Measurements from ENCODE around the gene MYO5B. TPM values are rescaled to one million over a fixed set of nuclear protein-coding genes. Genes with fewer than 3 reads are reported as not detected.

Gene MYO5B
- total RNA-seq, 2 experiments from 2014 or later = not detected

DNA sequence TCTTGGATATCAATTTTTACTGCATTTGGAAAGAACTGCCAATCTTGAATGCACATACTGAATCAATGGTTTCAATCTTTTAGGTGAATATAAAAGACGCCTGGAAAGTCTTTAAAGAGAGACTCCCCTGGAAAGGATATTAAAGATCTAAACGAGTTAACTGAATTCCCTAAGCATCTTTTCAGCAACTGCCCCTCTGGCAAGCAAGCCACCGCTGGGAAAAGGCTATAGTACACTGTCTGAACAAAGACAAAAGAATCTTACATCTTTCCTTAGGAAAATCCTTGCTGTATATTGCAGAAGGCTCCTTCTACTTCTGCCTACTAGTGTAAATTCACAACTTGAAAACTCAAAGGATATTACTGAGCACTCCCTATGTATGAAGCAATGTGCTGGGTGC is 28.0 kb downstream of the MYO5B start:
- intact Hi-C loops (cut with micrococcal nuclease; ENCODE audit: unreplicated experiment) = no loop called here
- H3K27ac ChIP-seq (ENCODE audit: low read depth, low read length, poor library complexity, severe bottlenecking) = no peak overlapping the region
- no peaks in the 10 kb centered on the region for H3K36me3 ChIP-seq (ENCODE audit: insufficient read depth, low read length)
- no peaks in the 10 kb centered on the region for H3K79me2 ChIP-seq (ENCODE audit: insufficient read depth, low read depth, low read length)
- H2AFZ ChIP-seq (ENCODE audit: low read length) = no peak overlapping the region
- ChIA-PET POLR2A (no interaction called here), CTCF (ENCODE audit: unreplicated experiment) (no interaction called here)
- H3K9me3 ChIP-seq (ENCODE audit: low read length) = no peaks in the 10 kb centered on the region
- BruUV-seq (replicated peaks) = no TSS peak
- H3K4me3 ChIP-seq (ENCODE audit: low read depth, low read length, poor library complexity, severe bottlenecking) = no peak overlapping the region
- no peak for TF ChIP-seq EZH2phosphoT487 (IDR thresholded peaks at IDR 0.05; ENCODE audit: borderline replicate concordance, low read depth, low read length)
- TF ChIP-seq, protein P1, sequence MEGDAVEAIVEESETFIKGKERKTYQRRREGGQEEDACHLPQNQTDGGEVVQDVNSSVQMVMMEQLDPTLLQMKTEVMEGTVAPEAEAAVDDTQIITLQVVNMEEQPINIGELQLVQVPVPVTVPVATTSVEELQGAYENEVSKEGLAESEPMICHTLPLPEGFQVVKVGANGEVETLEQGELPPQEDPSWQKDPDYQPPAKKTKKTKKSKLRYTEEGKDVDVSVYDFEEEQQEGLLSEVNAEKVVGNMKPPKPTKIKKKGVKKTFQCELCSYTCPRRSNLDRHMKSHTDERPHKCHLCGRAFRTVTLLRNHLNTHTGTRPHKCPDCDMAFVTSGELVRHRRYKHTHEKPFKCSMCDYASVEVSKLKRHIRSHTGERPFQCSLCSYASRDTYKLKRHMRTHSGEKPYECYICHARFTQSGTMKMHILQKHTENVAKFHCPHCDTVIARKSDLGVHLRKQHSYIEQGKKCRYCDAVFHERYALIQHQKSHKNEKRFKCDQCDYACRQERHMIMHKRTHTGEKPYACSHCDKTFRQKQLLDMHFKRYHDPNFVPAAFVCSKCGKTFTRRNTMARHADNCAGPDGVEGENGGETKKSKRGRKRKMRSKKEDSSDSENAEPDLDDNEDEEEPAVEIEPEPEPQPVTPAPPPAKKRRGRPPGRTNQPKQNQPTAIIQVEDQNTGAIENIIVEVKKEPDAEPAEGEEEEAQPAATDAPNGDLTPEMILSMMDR (conservative IDR thresholded peaks at IDR 0.05; ENCODE audit: low read length) = no peak
- H3K4me1 ChIP-seq (ENCODE audit: insufficient read depth, low read length, poor library complexity, severe bottlenecking) = no peaks in the 10 kb centered on the region
- H3K9me2 ChIP-seq (ENCODE audit: insufficient read depth, low read length) = no peaks in the 10 kb centered on the region
- H4K20me1 ChIP-seq (ENCODE audit: insufficient read depth, low read length) = no peaks in the 10 kb centered on the region
- no peak overlapping the region for H3K4me2 ChIP-seq (ENCODE audit: low read length)
- no peak for DNase-seq (ENCODE audit: low spot score)

DNA sequence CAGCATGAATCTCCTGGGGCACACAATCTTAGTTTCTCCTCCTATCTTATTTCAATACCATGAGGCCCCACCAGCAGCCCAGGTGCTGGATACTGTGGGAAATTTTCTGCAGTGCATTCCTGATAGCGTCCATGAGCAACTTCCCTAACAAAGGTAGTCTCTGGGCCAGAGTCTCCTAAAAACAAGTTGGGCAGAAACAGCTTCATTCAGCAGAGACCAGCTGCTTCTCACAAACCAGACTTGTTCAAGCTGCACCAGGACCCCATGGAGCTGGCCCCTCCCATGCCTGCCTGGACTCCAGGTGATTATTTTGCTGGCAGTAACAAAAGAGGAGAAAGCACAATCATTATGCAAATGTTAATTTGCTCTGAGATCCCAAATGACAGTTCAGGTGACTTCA is 31.4 kb downstream of the MYO5B start:
- intact Hi-C loops (cut with micrococcal nuclease; ENCODE audit: unreplicated experiment) = no loop called here
- no TSS peak for BruUV-seq (replicated peaks)
- no peaks in the 10 kb centered on the region for H3K79me2 ChIP-seq (ENCODE audit: insufficient read depth, low read depth, low read length)
- H3K9me2 ChIP-seq (ENCODE audit: insufficient read depth, low read length) = no peaks in the 10 kb centered on the region
- no peak overlapping the region for H3K4me2 ChIP-seq (ENCODE audit: low read length)
- no peak overlapping the region for H2AFZ ChIP-seq (ENCODE audit: low read length)
- ChIA-PET POLR2A (no interaction called here), CTCF (ENCODE audit: unreplicated experiment) (no interaction called here)
- no peaks in the 10 kb centered on the region for H4K20me1 ChIP-seq (ENCODE audit: insufficient read depth, low read length)
- no peak overlapping the region for H3K4me3 ChIP-seq (ENCODE audit: low read depth, low read length, poor library complexity, severe bottlenecking)
- H3K4me1 ChIP-seq (ENCODE audit: insufficient read depth, low read length, poor library complexity, severe bottlenecking) = no peaks in the 10 kb centered on the region
- H3K9me3 ChIP-seq (ENCODE audit: low read length) = no peaks in the 10 kb centered on the region
- no peak overlapping the region for H3K27ac ChIP-seq (ENCODE audit: low read depth, low read length, poor library complexity, severe bottlenecking)
- no peaks in the 10 kb centered on the region for H3K36me3 ChIP-seq (ENCODE audit: insufficient read depth, low read length)
- DNase-seq (ENCODE audit: low spot score) = no peak
- no peak for TF ChIP-seq EZH2phosphoT487 (IDR thresholded peaks at IDR 0.05; ENCODE audit: borderline replicate concordance, low read depth, low read length)
- TF ChIP-seq, protein P1 (conservative IDR thresholded peaks at IDR 0.05; ENCODE audit: low read length) = no peak

DNA sequence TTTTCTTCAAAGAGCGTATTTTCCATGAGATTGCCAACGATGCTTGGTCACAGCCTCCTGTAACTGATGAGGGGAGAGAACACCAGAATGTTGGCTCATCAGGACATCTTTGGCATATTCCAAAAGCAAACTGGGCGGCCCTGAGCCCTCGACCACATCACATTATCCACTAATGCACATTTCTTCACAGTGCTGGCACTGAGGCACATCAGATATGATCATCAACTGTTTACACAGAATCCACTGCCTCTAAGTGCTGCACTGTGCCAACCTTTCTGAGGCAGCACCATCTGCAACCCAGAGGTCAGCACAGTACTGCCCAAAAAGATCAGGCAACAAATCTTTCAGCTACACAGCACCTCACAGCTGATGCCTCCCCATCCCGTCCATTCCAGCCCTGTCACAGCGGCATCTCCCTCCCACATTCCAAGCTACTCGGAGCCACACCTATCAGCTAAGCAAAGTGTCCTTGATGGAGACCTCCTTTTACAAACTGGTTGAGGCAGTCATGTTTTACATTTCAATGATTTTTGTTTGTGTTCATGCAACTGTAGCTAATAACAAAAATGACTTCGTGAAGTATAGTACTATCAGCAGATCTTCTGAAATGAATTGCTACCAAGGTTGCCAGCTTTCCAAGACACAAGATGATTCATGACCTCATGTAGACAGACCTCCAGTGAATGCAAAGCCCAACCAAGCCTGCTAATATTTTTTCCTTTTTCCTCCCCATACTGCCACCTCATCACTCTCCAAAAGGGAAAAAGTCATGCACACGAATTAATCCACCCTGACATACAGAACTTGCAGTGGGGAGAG is 32.3 kb downstream of the MYO5B start:
- Histone ChIP-seq H3K36me3 (ENCODE audit: insufficient read depth, low read length) (no peaks in the 10 kb centered on the region), H3K27ac (ENCODE audit: low read depth, low read length, poor library complexity, severe bottlenecking) (no peak overlapping the region), H2AFZ (ENCODE audit: low read length) (no peak overlapping the region), H3K9me3 (ENCODE audit: low read length) (no peaks in the 10 kb centered on the region), H3K4me3 (ENCODE audit: low read depth, low read length, poor library complexity, severe bottlenecking) (no peak overlapping the region), H3K9me2 (ENCODE audit: insufficient read depth, low read length) (no peaks in the 10 kb centered on the region), H3K4me1 (ENCODE audit: insufficient read depth, low read length, poor library complexity, severe bottlenecking) (no peaks in the 10 kb centered on the region), H3K79me2 (ENCODE audit: insufficient read depth, low read depth, low read length) (no peaks in the 10 kb centered on the region), H4K20me1 (ENCODE audit: insufficient read depth, low read length) (no peaks in the 10 kb centered on the region), H3K4me2 (ENCODE audit: low read length) (no peak overlapping the region)
- TF ChIP-seq, protein P1 (conservative IDR thresholded peaks at IDR 0.05; ENCODE audit: low read length) = no peak
- TF ChIP-seq EZH2phosphoT487 (IDR thresholded peaks at IDR 0.05; ENCODE audit: borderline replicate concordance, low read depth, low read length) = no peak
- ChIA-PET POLR2A (no interaction called here), CTCF (ENCODE audit: unreplicated experiment) (no interaction called here)
- DNase-seq (ENCODE audit: low spot score) = no peak
- BruUV-seq (replicated peaks) = no TSS peak
- intact Hi-C loops (cut with micrococcal nuclease; ENCODE audit: unreplicated experiment) = no loop called here
